K562 (cell line): Measurements from ENCODE around the gene MARCHF5. TPM values are rescaled to one million over a fixed set of nuclear protein-coding genes. Genes with fewer than 3 reads are reported as not detected.

ENCODE experiments used
- BDP1 ChIP-seq: IDR thresholded peaks from 3 replicates; pipeline ENCODE4 v1.6.1; 2011; ENCODE audit not compliant: insufficient read length, insufficient read depth
- CBFB ChIP-seq: sonication (generic); formaldehyde crosslinking; IDR thresholded peaks from 2 replicates; pipeline ENCODE4 v1.4.0; 2020; ENCODE audit warnings: mild to moderate bottlenecking, missing genetic modification reagents
- CHAMP1 ChIP-seq: fragments of 450-650 bp; IDR thresholded peaks from 2 replicates; pipeline ENCODE4 v1.6.1; 2016; ENCODE audit warnings: mild to moderate bottlenecking
- CXXC5 ChIP-seq: fragments of 250-450 bp; sonication (Bioruptor Pico); IDR thresholded peaks from 2 replicates; pipeline ENCODE4 v1.8.0; 2022; ENCODE audit warnings: inconsistent platforms, mild to moderate bottlenecking, moderate library complexity
- E2F1 ChIP-seq: sonication (generic); formaldehyde crosslinking; IDR thresholded peaks from 2 replicates; pipeline ENCODE4 v1.8.1; 2023; ENCODE audit warnings: mild to moderate bottlenecking, missing genetic modification reagents, moderate library complexity
- ETV1 ChIP-seq: fragments of 450-650 bp; conservative IDR thresholded peaks from 2 replicates; pipeline ENCODE4 v1.6.1; 2016; ENCODE audit warnings: missing genetic modification characterization, control low read depth, low read depth, missing compliant biosample characterization
- GATA2 ChIP-seq: sonication (generic); formaldehyde crosslinking; IDR thresholded peaks from 2 replicates; pipeline ENCODE4 v1.4.0; 2020; ENCODE audit warnings: mild to moderate bottlenecking, missing genetic modification reagents
- HMBOX1 ChIP-seq: sonication (generic); IDR thresholded peaks from 2 replicates; pipeline ENCODE4 v1.6.1; 2016
- HMG20A ChIP-seq: fragments of 450-650 bp; formaldehyde crosslinking; conservative IDR thresholded peaks from 2 replicates; pipeline ENCODE4 v1.4.0; 2020; ENCODE audit warnings: mild to moderate bottlenecking, mixed read lengths
- ILK ChIP-seq: fragments of 450-650 bp; IDR thresholded peaks from 2 replicates; pipeline ENCODE4 v1.6.1; 2016; ENCODE audit warnings: missing genetic modification characterization, low read depth, mild to moderate bottlenecking, missing compliant biosample characterization, moderate library complexity, borderline replicate concordance
- JUND ChIP-seq, 2 experiments: IDR thresholded peaks; 2 replicates in 1 of 2; 3 replicates in 1 of 2; pipeline ENCODE4 v1.6.1; 2011; ENCODE audit warnings: borderline replicate concordance in 2 of 2, low read depth in 2 of 2, low read length in 2 of 2, improper control_type of control experiment in 1 of 2, missing biosample characterization in 1 of 2, missing genetic modification characterization in 1 of 2, missing genetic modification reagents in 1 of 2
- MAZ ChIP-seq, 2 experiments: fragments of 450-650 bp in 1 of 2; sonication (generic) in 1 of 2; formaldehyde crosslinking; IDR thresholded peaks in 1 of 2; conservative IDR thresholded peaks in 1 of 2; 2 replicates each; pipeline versions ENCODE4 v1.4.0 to v1.5.0; 2020; ENCODE audit warnings: mild to moderate bottlenecking in 1 of 2, missing genetic modification reagents in 1 of 2
- RBBP5 ChIP-seq: fragments of 200-600 bp; sonication (generic); IDR thresholded peaks from 2 replicates; pipeline ENCODE4 v1.6.1; 2012; ENCODE audit warnings: borderline replicate concordance, mild to moderate bottlenecking, low read length, control low read depth, inconsistent platforms; ENCODE audit not compliant: insufficient read depth, poor library complexity, severe bottlenecking
- SIX5 ChIP-seq, 2 experiments: IDR thresholded peaks; 2 replicates each; pipeline ENCODE4 v1.6.1; 2011; ENCODE audit warnings: low read length in 2 of 2, borderline replicate concordance in 1 of 2, low read depth in 1 of 2, mild to moderate bottlenecking in 1 of 2, moderate library complexity in 1 of 2; ENCODE audit not compliant: insufficient read depth in 1 of 2
- SPI1 ChIP-seq: IDR thresholded peaks from 2 replicates; pipeline ENCODE4 v1.6.1; 2011; ENCODE audit warnings: low read depth, low read length, control low read depth, borderline replicate concordance
- SREBF2 ChIP-seq: sonication (generic); formaldehyde crosslinking; IDR thresholded peaks from 2 replicates; pipeline ENCODE4 v1.4.0; 2020; ENCODE audit warnings: mild to moderate bottlenecking, missing genetic modification reagents
- STAT5A ChIP-seq: IDR thresholded peaks from 2 replicates; pipeline ENCODE4 v1.6.1; 2012; ENCODE audit warnings: low read length, inconsistent platforms, borderline replicate concordance
- TAL1 ChIP-seq: fragments of 450-650 bp; IDR thresholded peaks from 2 replicates; pipeline ENCODE4 v1.6.1; 2016; ENCODE audit warnings: mild to moderate bottlenecking
- XRCC4 ChIP-seq: IDR thresholded peaks from one replicate; pipeline ENCODE4 v1.6.1; 2011; ENCODE audit not compliant: insufficient read depth, insufficient read length; ENCODE audit errors: extremely low read depth
- ZBTB9 ChIP-seq: fragments of 450-650 bp; formaldehyde crosslinking; IDR thresholded peaks from 2 replicates; pipeline ENCODE4 v1.4.0; 2020; ENCODE audit warnings: mild to moderate bottlenecking, moderate library complexity
- ZNF282 ChIP-seq: sonication (generic); formaldehyde crosslinking; IDR thresholded peaks from 2 replicates; pipeline ENCODE4 v1.8.1; 2023; ENCODE audit warnings: missing genetic modification reagents
- polyA plus RNA-seq, 8 experiments: library from polyadenylated mRNA; depleted of rRNA in 4 of 8; stranded (reverse) in 5 of 8; unstranded in 3 of 8; fragments of >200 nt; fragmentation: Nextera tagmentation in 2 of 8; fragmentation: Illumina TruSeq in 1 of 8; extraction: Ambion mirVana in 2 of 8; extraction: Trizol in 1 of 8; gene quantifications; 2 replicates each; pipeline versions ENCODE4 v1.2.1 to v1.2.3, GENCODE V29; 2011 to 2014; ENCODE audit warnings: inconsistent platforms in 1 of 8, missing spikeins in 1 of 8
- total RNA-seq, 7 experiments: library from RNA; depleted of rRNA in 6 of 7; stranded (reverse); fragments of >200 nt in 6 of 7; fragmentation: Illumina TruSeq in 2 of 7; extraction: Trizol in 2 of 7; gene quantifications; 2 replicates each; pipeline versions ENCODE4 v1.2.1 to v1.2.3, GENCODE V29; 2011 to 2021; ENCODE audit warnings: low replicate concordance in 1 of 7

Gene MARCHF5
- total and polyA plus RNA-seq, 9 of the 15 experiments (the other 6 are each of a cell fraction or from before 2014, with no cell fraction given): 3.4 to 27.2 (median 11.5) TPM

- TF ChIP-seq CHAMP1 (no peak), BDP1 (no peak), XRCC4 (no peak), RBBP5 (no peak), CBFB (CRISPR knock-in tag) (no peak), E2F1 (CRISPR knock-in tag) (no peak), ETV1 (tag) (no peak), CXXC5 (CRISPR knock-in tag) (no peak), SPI1 (peak; percentile 82; the same call in 1 of the 2 replicates), HMG20A (CRISPR knock-in tag) (no peak), GATA2 (CRISPR knock-in tag) (no peak), HMBOX1 (peak; percentile 27; the same call in 1 of the 2 replicates), ILK (tag) (no peak), SREBF2 (CRISPR knock-in tag) (no peak), SIX5 (IDR thresholded peaks at IDR 0.05; ENCODE audit: borderline replicate concordance in 1 of 2, insufficient read depth in 1 of 2, low read depth in 1 of 2, low read length in 2 of 2) (peak in 1 of 2 experiments; percentile 32; a peak in 1 of 4 replicates), STAT5A (no peak), TAL1 (no peak), ZBTB9 (CRISPR knock-in tag) (no peak), MAZ (CRISPR knock-in tag; conservative IDR thresholded peaks at IDR 0.05 in 1 of 2, IDR thresholded peaks at IDR 0.05 in 1 of 2) (no peak), JUND (IDR thresholded peaks at IDR 0.05; ENCODE audit: borderline replicate concordance, low read depth, low read length) (0 out of 2 replicates have a peak, but pooled peaks have one; percentile 2), JUND (tag; IDR thresholded peaks at IDR 0.05; ENCODE audit: borderline replicate concordance, low read depth, low read length) (no peak), ZNF282 (no peak)
Observed at GRCh38 chr10:92242910-92243671, 47.9 kb upstream of the MARCHF5 start (continued).
